H9 (cell line): ENCODE results near the gene DAZAP1. TPM values are rescaled to one million over a fixed set of nuclear protein-coding genes. Genes with fewer than 3 reads are reported as not detected.

Experiments
- DNase-seq: peaks from one replicate; pipeline ENCODE4 v3.0.0-alpha.2; 2017
- H2AFZ ChIP-seq: one replicate; pipeline ENCODE4 v1.6.1; 2013; ENCODE audit warnings: mild to moderate bottlenecking, low read length, control low read depth, moderate library complexity
- H2AK5ac ChIP-seq: 2 replicates; pipeline ENCODE4 v1.6.1; 2013; ENCODE audit warnings: low read length, control low read depth, mixed read lengths; ENCODE audit not compliant: insufficient read length
- H2BK120ac ChIP-seq: one replicate; pipeline ENCODE4 v1.6.1; 2013; ENCODE audit warnings: low read depth, mild to moderate bottlenecking, low read length, control low read depth, inconsistent platforms; ENCODE audit not compliant: poor library complexity, severe bottlenecking
- H2BK12ac ChIP-seq: 2 replicates; pipeline ENCODE4 v1.6.1; 2013; ENCODE audit warnings: low read length, control low read depth, mixed read lengths, low read depth; ENCODE audit not compliant: insufficient read length
- H2BK15ac ChIP-seq: 2 replicates; pipeline ENCODE4 v1.6.1; 2013; ENCODE audit warnings: low read depth, low read length, control low read depth
- H2BK20ac ChIP-seq: one replicate; pipeline ENCODE4 v1.6.1; 2013; ENCODE audit warnings: low read depth, mild to moderate bottlenecking, low read length, control low read depth, inconsistent platforms; ENCODE audit not compliant: poor library complexity, severe bottlenecking
- H2BK5ac ChIP-seq: 2 replicates; pipeline ENCODE4 v1.6.1; 2013; ENCODE audit warnings: low read length, control low read depth, mixed read lengths; ENCODE audit not compliant: insufficient read length
- H3K14ac ChIP-seq: 2 replicates; pipeline ENCODE4 v1.6.1; 2013; ENCODE audit warnings: low read length, control low read depth; ENCODE audit not compliant: insufficient read depth
- H3K18ac ChIP-seq: 2 replicates; pipeline ENCODE4 v1.6.1; 2013; ENCODE audit warnings: low read depth, mild to moderate bottlenecking, mixed read lengths, low read length, control low read depth; ENCODE audit not compliant: insufficient read length
- H3K23ac ChIP-seq: 2 replicates; pipeline ENCODE4 v1.6.1; 2013; ENCODE audit warnings: low read length, control low read depth, mixed read lengths, low read depth; ENCODE audit not compliant: insufficient read length
- H3K23me2 ChIP-seq: 2 replicates; pipeline ENCODE4 v1.6.1; 2013; ENCODE audit warnings: low read depth, mild to moderate bottlenecking, mixed read lengths, low read length, control low read depth; ENCODE audit not compliant: insufficient read length, poor library complexity, severe bottlenecking
- H3K27ac ChIP-seq: 2 replicates; pipeline ENCODE4 v1.5.1; 2013; ENCODE audit warnings: low read length, control low read depth, mixed read lengths, low read depth; ENCODE audit not compliant: insufficient read length
- H3K27me3 ChIP-seq: 2 replicates; pipeline ENCODE4 v1.6.1; 2013; ENCODE audit warnings: low read length, control low read depth, inconsistent platforms; ENCODE audit not compliant: insufficient read depth
- H3K4ac ChIP-seq: 2 replicates; pipeline ENCODE4 v1.6.1; 2013; ENCODE audit warnings: low read depth, mild to moderate bottlenecking, control low read depth, inconsistent platforms, low read length, moderate library complexity
- H3K4me1 ChIP-seq: 2 replicates; pipeline ENCODE4 v1.6.1; 2013; ENCODE audit warnings: low read length, control low read depth, inconsistent platforms; ENCODE audit not compliant: insufficient read depth
- H3K4me2 ChIP-seq: 2 replicates; pipeline ENCODE4 v1.6.1; 2013; ENCODE audit warnings: low read length, control low read depth, mixed read lengths; ENCODE audit not compliant: insufficient read length, insufficient read depth
- H3K56ac ChIP-seq: 2 replicates; pipeline ENCODE4 v1.6.1; 2013; ENCODE audit warnings: low read depth, mild to moderate bottlenecking, mixed read lengths, low read length, control low read depth; ENCODE audit not compliant: insufficient read length
- H3K79me1 ChIP-seq: 2 replicates; pipeline ENCODE4 v1.6.1; 2013; ENCODE audit warnings: low read depth, mild to moderate bottlenecking, moderate library complexity, low read length, control low read depth, inconsistent platforms; ENCODE audit not compliant: insufficient read depth, poor library complexity, severe bottlenecking
- H3K79me2 ChIP-seq: 2 replicates; pipeline ENCODE4 v1.6.1; 2013; ENCODE audit warnings: low read length, control low read depth, inconsistent platforms; ENCODE audit not compliant: insufficient read depth
- H3K9ac ChIP-seq: 2 replicates; pipeline ENCODE4 v1.6.1; 2013; ENCODE audit warnings: low read length, control low read depth, mixed read lengths; ENCODE audit not compliant: insufficient read length; ENCODE audit errors: extremely low read depth
- H3K9me3 ChIP-seq: one replicate; pipeline ENCODE4 v1.6.1; 2013; ENCODE audit warnings: low read depth, low read length, inconsistent platforms; ENCODE audit not compliant: control insufficient read depth
- H3T11ph ChIP-seq: one replicate; pipeline ENCODE4 v1.6.1; 2013; ENCODE audit warnings: mild to moderate bottlenecking, low read length, control low read depth, inconsistent platforms
- H4K20me1 ChIP-seq: one replicate; pipeline ENCODE4 v1.6.1; 2013; ENCODE audit not compliant: control insufficient read depth, insufficient read length, insufficient read depth
- H4K5ac ChIP-seq: 2 replicates; pipeline ENCODE4 v1.6.1; 2013; ENCODE audit warnings: low read depth, mild to moderate bottlenecking, mixed read lengths, low read length, control low read depth; ENCODE audit not compliant: insufficient read length
- H4K8ac ChIP-seq: replicated peaks from 2 replicates; pipeline ENCODE4 v1.6.1; 2013; ENCODE audit warnings: low read length, control low read depth, mixed read lengths, low read depth; ENCODE audit not compliant: insufficient read length
- H4K91ac ChIP-seq: 2 replicates; pipeline ENCODE4 v1.6.1; 2013; ENCODE audit warnings: low read depth, mild to moderate bottlenecking, moderate library complexity, mixed read lengths, low read length, control low read depth; ENCODE audit not compliant: insufficient read length
- H3K27ac Mint-ChIP-seq, 3 experiments: 2 replicates in 2 of 3; 3 replicates in 1 of 3; pipeline ENCODE4 v1.8.0; 2020 to 2021; ENCODE audit warnings: mixed read lengths in 3 of 3, mild to moderate bottlenecking in 1 of 3, moderate library complexity in 1 of 3
- H3K27me3 Mint-ChIP-seq: 2 replicates; pipeline ENCODE4 v1.8.0; 2021; ENCODE audit warnings: low read depth, mild to moderate bottlenecking, moderate library complexity, mixed read lengths
- H3K36me3 Mint-ChIP-seq, 3 experiments: 2 replicates in 2 of 3; 3 replicates in 1 of 3; pipeline ENCODE4 v1.8.0; 2020 to 2021; ENCODE audit warnings: low read depth in 3 of 3, mixed read lengths in 3 of 3; ENCODE audit not compliant: insufficient read depth in 1 of 3
- H3K4me1 Mint-ChIP-seq, 2 experiments: 2 replicates each; pipeline ENCODE4 v1.8.0; 2020; ENCODE audit warnings: mixed read lengths in 2 of 2
- H3K4me3 Mint-ChIP-seq, 2 experiments: 2 replicates in 1 of 2; 3 replicates in 1 of 2; pipeline ENCODE4 v1.8.0; 2020 to 2021; ENCODE audit warnings: mild to moderate bottlenecking in 2 of 2, mixed read lengths in 2 of 2, moderate library complexity in 1 of 2
- H3K9me3 Mint-ChIP-seq, 2 experiments: 2 replicates in 1 of 2; 3 replicates in 1 of 2; pipeline ENCODE4 v1.8.0; 2020; ENCODE audit warnings: mild to moderate bottlenecking in 2 of 2, mixed read lengths in 2 of 2, moderate library complexity in 1 of 2
- CTCF ChIP-seq: fragments of 200-600 bp; sonication (generic); conservative IDR thresholded peaks from 3 replicates; pipeline ENCODE4 v1.8.0; 2021; ENCODE audit warnings: antibody characterized with exemption, mild to moderate bottlenecking
- WGBS: extraction: QIAGEN DNeasy Blood & Tissue Kit; methylation state at CpG from one replicate; pipeline ENCODE4 v1.1.7; 2013; ENCODE audit warnings: missing lambda C conversion rate, low lambda C conversion rate, mixed read lengths; ENCODE audit not compliant: insufficient read length; ENCODE audit errors: extremely low coverage; 5-methylcytosine and 5-hydroxymethylcytosine counted together
- total RNA-seq: library from RNA; stranded (reverse); gene quantifications from 2 replicates; pipeline ENCODE4 v1.2.1, GENCODE V29; 2021

Gene DAZAP1
- total RNA-seq, 1 experiment from 2014 or later, result 265 TPM

- no peak overlapping the region for H3K27ac ChIP-seq
- peaks cover 2% of the 10 kb centered on the region for H4K20me1 ChIP-seq
- no peak overlapping the region for H4K91ac ChIP-seq
- H2BK120ac ChIP-seq, result no peak overlapping the region
- no peak overlapping the region for H2BK15ac ChIP-seq
- H3K18ac ChIP-seq, result no peak overlapping the region
- H3K79me2 ChIP-seq, result peaks cover 23% of the 10 kb centered on the region; the same call in 1 of the 2 replicates
- no peak overlapping the region for H2AFZ ChIP-seq
- no peak overlapping the region for H2AK5ac ChIP-seq
- H3K23ac ChIP-seq, result no peak overlapping the region
- no peaks in the 10 kb centered on the region for H3K9me3 ChIP-seq
- H3K56ac ChIP-seq, result no peak overlapping the region
- Mint-ChIP-seq H3K27ac (peak overlapping the region in 2 of 3 experiments; percentile 22 to 93; a peak in 3 of 7 replicates), H3K4me3 (no peak overlapping the region; a peak in 1 of 5 replicates), H3K9me3 (no peaks in the 10 kb centered on the region), H3K4me1 (peaks cover 13 to 32% of the 10 kb centered on the region in 2 experiments), H3K27me3 (no peaks in the 10 kb centered on the region), H3K36me3 (peaks cover 29 to 86% (median 83%) of the 10 kb centered on the region in 3 experiments)
- no peak overlapping the region for H3T11ph ChIP-seq
- no peak overlapping the region for H2BK12ac ChIP-seq
- H3K4ac ChIP-seq, result no peak overlapping the region
- no peak overlapping the region for H2BK5ac ChIP-seq
- TF ChIP-seq CTCF, result no peak
- no peak overlapping the region for H4K5ac ChIP-seq
- H3K4me2 ChIP-seq, result no peak overlapping the region
- H2BK20ac ChIP-seq, result no peak overlapping the region
- peaks cover 10% of the 10 kb centered on the region for H3K79me1 ChIP-seq
- peaks cover 6% of the 10 kb centered on the region for H3K23me2 ChIP-seq
- no peak overlapping the region for H3K9ac ChIP-seq
- no peaks in the 10 kb centered on the region for H3K27me3 ChIP-seq
- no peak overlapping the region for H4K8ac ChIP-seq
- H3K14ac ChIP-seq, result no peak overlapping the region
- DNase-seq, result no peak
- H3K4me1 ChIP-seq, result no peaks in the 10 kb centered on the region; the same call in 1 of the 2 replicates
- WGBS, result no CpG with 5 or more reads among the region's 37 CpGs
Measured at GRCh38 chr19:1421218-1421957, 14.0 kb downstream of the DAZAP1 start.
